ENCODE results near the gene WFDC8. TPM values are rescaled to one million over a fixed set of nuclear protein-coding genes. Genes with fewer than 3 reads are reported as not detected.

Gene WFDC8
- polyA plus RNA-seq (2013, experiment 1 of 4) = not detected
- not detected for polyA plus RNA-seq (2013, experiment 2 of 4)
- polyA plus RNA-seq (2013, experiment 3 of 4) = not detected
- not detected for polyA plus RNA-seq (2013, experiment 4 of 4)

DNA sequence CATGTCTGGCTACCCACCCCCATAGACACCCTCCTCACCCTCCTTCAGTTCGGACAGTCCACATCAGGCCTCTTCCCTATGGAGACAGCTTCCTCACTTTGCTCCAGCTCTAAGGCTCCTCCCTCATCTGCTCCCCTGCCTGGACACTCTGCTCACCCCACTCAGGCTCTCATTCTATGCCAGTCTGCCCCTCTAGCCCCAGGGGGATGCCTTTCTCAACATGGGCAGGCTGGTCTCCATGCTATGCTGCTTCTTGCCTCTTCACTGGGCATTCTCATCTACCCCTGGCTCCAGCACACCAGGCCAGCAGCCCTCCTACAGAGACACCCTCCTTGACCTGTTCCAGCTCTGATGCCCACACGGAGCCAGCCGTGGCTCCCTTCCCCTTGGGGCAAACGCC is at the start of gene WFDC8:
TSS of gene WFDC8 (minus strand) at position 101 of the 400 bp plus-strand sequence. CDS start at position 64, 37 bp downstream.
- Histone ChIP-seq H3K27ac (ENCODE audit: insufficient read depth, low read depth, low read length, poor library complexity, severe bottlenecking) (no peak within 1 kb of the TSS), H3K36me3 (ENCODE audit: control insufficient read depth, insufficient read depth, low read length) (no peaks in the 10 kb centered on the region), H3K4me1 (ENCODE audit: control insufficient read depth, insufficient read depth, low read length) (no peaks in the 10 kb centered on the region), H3K27me3 (ENCODE audit: control insufficient read depth, insufficient read depth, low read length, poor library complexity, severe bottlenecking) (no peaks in the 10 kb centered on the region), H3K4me3 (ENCODE audit: insufficient read depth, low read depth, low read length) (no peak within 1 kb of the TSS), H3K9me3 (ENCODE audit: control insufficient read depth, low read length) (no peaks in the 10 kb centered on the region)
- 92 to 94% methylated on average over 4 of the region's 4 CpGs for WGBS, 2 experiments

- WGBS, 2 experiments = 86 to 94% methylated on average over 1 to 2 of the region's 2 CpGs
- Histone ChIP-seq H3K4me3 (ENCODE audit: insufficient read depth, low read depth, low read length) (no peak overlapping the region), H3K27ac (ENCODE audit: insufficient read depth, low read depth, low read length, poor library complexity, severe bottlenecking) (no peak overlapping the region), H3K4me1 (ENCODE audit: control insufficient read depth, insufficient read depth, low read length) (no peaks in the 10 kb centered on the region), H3K27me3 (ENCODE audit: control insufficient read depth, insufficient read depth, low read length, poor library complexity, severe bottlenecking) (no peaks in the 10 kb centered on the region), H3K36me3 (ENCODE audit: control insufficient read depth, insufficient read depth, low read length) (no peaks in the 10 kb centered on the region), H3K9me3 (ENCODE audit: control insufficient read depth, low read length) (no peaks in the 10 kb centered on the region)
Observed at GRCh38 chr20:45626540-45626939, 47.5 kb upstream of the WFDC8 start.

GRCh38 chr20:45621593-45621992 is 42.5 kb upstream of the WFDC8 start:
- no peak overlapping the region for H3K27ac ChIP-seq (ENCODE audit: insufficient read depth, low read depth, low read length, poor library complexity, severe bottlenecking)
- no peak overlapping the region for H3K4me3 ChIP-seq (ENCODE audit: insufficient read depth, low read depth, low read length)
- 87 to 99% methylated on average over 1 to 2 of the region's 2 CpGs for WGBS, 2 experiments
- H3K9me3 ChIP-seq (ENCODE audit: control insufficient read depth, low read length) = no peaks in the 10 kb centered on the region
- no peaks in the 10 kb centered on the region for H3K36me3 ChIP-seq (ENCODE audit: control insufficient read depth, insufficient read depth, low read length)
- no peaks in the 10 kb centered on the region for H3K27me3 ChIP-seq (ENCODE audit: control insufficient read depth, insufficient read depth, low read length, poor library complexity, severe bottlenecking)
- H3K4me1 ChIP-seq (ENCODE audit: control insufficient read depth, insufficient read depth, low read length) = no peaks in the 10 kb centered on the region

GRCh38 chr20:45617591-45617990 is 38.5 kb upstream of the WFDC8 start:
- no peak overlapping the region for H3K4me3 ChIP-seq (ENCODE audit: insufficient read depth, low read depth, low read length)
- H3K9me3 ChIP-seq (ENCODE audit: control insufficient read depth, low read length) = no peaks in the 10 kb centered on the region
- H3K36me3 ChIP-seq (ENCODE audit: control insufficient read depth, insufficient read depth, low read length) = no peaks in the 10 kb centered on the region
- H3K27me3 ChIP-seq (ENCODE audit: control insufficient read depth, insufficient read depth, low read length, poor library complexity, severe bottlenecking) = no peaks in the 10 kb centered on the region
- 94 to 96% methylated on average over 2 of the region's 2 CpGs for WGBS, 2 experiments
- no peaks in the 10 kb centered on the region for H3K4me1 ChIP-seq (ENCODE audit: control insufficient read depth, insufficient read depth, low read length)
- H3K27ac ChIP-seq (ENCODE audit: insufficient read depth, low read depth, low read length, poor library complexity, severe bottlenecking) = no peak overlapping the region

DNA sequence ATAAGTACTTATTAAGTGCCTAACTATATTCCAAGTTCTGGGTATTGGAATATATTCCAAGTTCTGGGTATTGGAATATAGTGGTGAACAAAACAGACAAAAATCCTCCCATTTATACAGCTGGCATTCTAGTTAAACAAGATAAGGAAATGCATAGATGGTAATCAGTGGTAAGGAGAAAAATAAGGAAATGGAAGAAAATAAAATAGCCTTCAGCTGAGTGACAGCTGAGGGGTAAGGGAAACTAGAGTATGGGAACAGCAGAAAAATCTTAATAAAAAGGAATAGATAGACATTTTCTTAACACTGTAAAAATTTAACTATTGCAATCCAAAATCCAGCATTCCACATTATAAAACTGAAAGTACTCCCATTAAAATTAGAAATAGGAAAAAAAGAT is 33.2 kb upstream of the WFDC8 start:
- Histone ChIP-seq H3K9me3 (ENCODE audit: control insufficient read depth, low read length) (no peaks in the 10 kb centered on the region), H3K4me3 (ENCODE audit: insufficient read depth, low read depth, low read length) (no peak overlapping the region), H3K4me1 (ENCODE audit: control insufficient read depth, insufficient read depth, low read length) (no peaks in the 10 kb centered on the region), H3K27ac (ENCODE audit: insufficient read depth, low read depth, low read length, poor library complexity, severe bottlenecking) (no peak overlapping the region), H3K36me3 (ENCODE audit: control insufficient read depth, insufficient read depth, low read length) (no peaks in the 10 kb centered on the region), H3K27me3 (ENCODE audit: control insufficient read depth, insufficient read depth, low read length, poor library complexity, severe bottlenecking) (no peaks in the 10 kb centered on the region)

- no peak overlapping the region for H3K27ac ChIP-seq (ENCODE audit: insufficient read depth, low read depth, low read length, poor library complexity, severe bottlenecking)
- H3K9me3 ChIP-seq (ENCODE audit: control insufficient read depth, low read length) = no peaks in the 10 kb centered on the region
- H3K4me1 ChIP-seq (ENCODE audit: control insufficient read depth, insufficient read depth, low read length) = no peaks in the 10 kb centered on the region
- H3K27me3 ChIP-seq (ENCODE audit: control insufficient read depth, insufficient read depth, low read length, poor library complexity, severe bottlenecking) = no peaks in the 10 kb centered on the region
- H3K4me3 ChIP-seq (ENCODE audit: insufficient read depth, low read depth, low read length) = no peak overlapping the region
- 88 to 96% methylated on average over 3 to 4 of the region's 4 CpGs for WGBS, 2 experiments
- H3K36me3 ChIP-seq (ENCODE audit: control insufficient read depth, insufficient read depth, low read length) = no peaks in the 10 kb centered on the region
Observed at GRCh38 chr20:45611054-45611453, 32.0 kb upstream of the WFDC8 start.

DNA sequence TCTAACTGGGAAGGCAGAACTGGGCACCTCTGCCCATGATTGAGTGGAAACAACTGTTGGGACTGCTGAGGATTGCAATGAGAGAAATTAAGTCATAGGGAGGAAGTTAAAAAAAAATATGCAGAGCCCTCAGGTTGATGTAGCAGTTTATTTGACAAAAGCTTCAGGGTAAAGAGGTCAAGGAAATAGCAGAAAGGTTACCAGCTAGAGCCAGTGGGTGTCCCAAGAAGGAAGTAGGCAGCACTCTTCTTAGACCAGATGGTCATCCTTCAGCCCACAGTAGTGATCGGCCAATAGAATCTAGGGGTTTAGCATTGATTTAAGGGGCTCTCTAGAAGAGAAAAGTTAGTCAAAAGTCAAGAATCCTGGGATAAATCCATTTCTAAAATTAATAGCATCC is 28.7 kb upstream of the WFDC8 start:
- WGBS, 2 experiments = 100% methylated on average over 1 of the region's 1 CpG
- Histone ChIP-seq H3K4me3 (ENCODE audit: insufficient read depth, low read depth, low read length) (no peak overlapping the region), H3K4me1 (ENCODE audit: control insufficient read depth, insufficient read depth, low read length) (no peaks in the 10 kb centered on the region), H3K27me3 (ENCODE audit: control insufficient read depth, insufficient read depth, low read length, poor library complexity, severe bottlenecking) (no peaks in the 10 kb centered on the region), H3K27ac (ENCODE audit: insufficient read depth, low read depth, low read length, poor library complexity, severe bottlenecking) (no peak overlapping the region), H3K9me3 (ENCODE audit: control insufficient read depth, low read length) (no peaks in the 10 kb centered on the region), H3K36me3 (ENCODE audit: control insufficient read depth, insufficient read depth, low read length) (no peaks in the 10 kb centered on the region)

DNA sequence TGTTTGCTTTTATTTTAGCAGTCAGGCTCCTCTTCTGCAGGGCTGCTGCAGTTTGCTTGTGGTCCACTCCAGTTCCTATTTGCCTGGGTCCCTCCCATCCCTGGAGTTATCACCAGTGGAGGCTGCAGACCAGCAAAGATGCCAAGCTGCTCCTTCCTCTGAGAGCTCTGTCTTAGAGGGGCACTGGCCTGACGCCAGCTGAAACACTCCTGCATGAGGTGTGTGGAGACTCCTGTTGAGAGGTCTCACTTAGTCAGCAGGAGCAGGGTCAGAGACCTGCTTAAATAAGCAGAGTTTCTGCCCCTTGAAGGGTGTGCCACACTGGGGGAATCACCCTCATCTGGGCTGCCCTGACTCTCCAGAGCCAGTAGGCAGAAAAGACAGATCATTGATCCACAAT is 16.2 kb upstream of the WFDC8 start:
- Histone ChIP-seq H3K4me3 (ENCODE audit: insufficient read depth, low read depth, low read length) (no peak overlapping the region), H3K27me3 (ENCODE audit: control insufficient read depth, insufficient read depth, low read length, poor library complexity, severe bottlenecking) (no peaks in the 10 kb centered on the region), H3K36me3 (ENCODE audit: control insufficient read depth, insufficient read depth, low read length) (no peaks in the 10 kb centered on the region), H3K27ac (ENCODE audit: insufficient read depth, low read depth, low read length, poor library complexity, severe bottlenecking) (no peak overlapping the region), H3K9me3 (ENCODE audit: control insufficient read depth, low read length) (no peaks in the 10 kb centered on the region), H3K4me1 (ENCODE audit: control insufficient read depth, insufficient read depth, low read length) (no peaks in the 10 kb centered on the region)
- 40 to 43% methylated on average over 1 of the region's 1 CpG for WGBS, 2 experiments

DNA sequence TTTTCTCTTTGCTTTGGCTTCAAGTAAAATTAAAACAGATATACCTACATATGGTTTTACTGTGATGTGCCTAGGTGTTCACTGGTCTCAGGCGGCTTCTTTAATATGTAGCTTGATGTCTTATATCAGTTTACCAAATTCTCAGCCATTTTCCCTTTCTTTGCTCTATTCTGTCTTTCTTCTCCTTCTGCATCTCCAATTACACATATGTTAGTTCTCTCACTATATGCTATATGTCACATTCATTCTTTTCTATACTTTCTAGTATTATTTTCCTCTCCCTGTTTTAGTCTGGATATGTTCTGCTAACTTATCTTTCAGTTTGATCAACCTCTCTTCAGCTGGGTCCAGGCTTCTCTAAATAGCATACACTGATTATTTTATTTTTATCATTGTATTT is 14.4 kb upstream of the WFDC8 start:
- H3K27ac ChIP-seq (ENCODE audit: insufficient read depth, low read depth, low read length, poor library complexity, severe bottlenecking) = no peak overlapping the region
- H3K4me1 ChIP-seq (ENCODE audit: control insufficient read depth, insufficient read depth, low read length) = no peaks in the 10 kb centered on the region
- no peaks in the 10 kb centered on the region for H3K27me3 ChIP-seq (ENCODE audit: control insufficient read depth, insufficient read depth, low read length, poor library complexity, severe bottlenecking)
- no peaks in the 10 kb centered on the region for H3K9me3 ChIP-seq (ENCODE audit: control insufficient read depth, low read length)
- WGBS, 2 experiments = 0% methylated on average over 1 of the region's 1 CpG
- H3K36me3 ChIP-seq (ENCODE audit: control insufficient read depth, insufficient read depth, low read length) = no peaks in the 10 kb centered on the region
- no peak overlapping the region for H3K4me3 ChIP-seq (ENCODE audit: insufficient read depth, low read depth, low read length)

- H3K36me3 ChIP-seq (ENCODE audit: control insufficient read depth, insufficient read depth, low read length) = no peaks in the 10 kb centered on the region
- H3K4me1 ChIP-seq (ENCODE audit: control insufficient read depth, insufficient read depth, low read length) = no peaks in the 10 kb centered on the region
- WGBS, 2 experiments = 64 to 72% methylated on average over 5 of the region's 5 CpGs
- no peak overlapping the region for H3K27ac ChIP-seq (ENCODE audit: insufficient read depth, low read depth, low read length, poor library complexity, severe bottlenecking)
- H3K27me3 ChIP-seq (ENCODE audit: control insufficient read depth, insufficient read depth, low read length, poor library complexity, severe bottlenecking) = no peaks in the 10 kb centered on the region
- no peak overlapping the region for H3K4me3 ChIP-seq (ENCODE audit: insufficient read depth, low read depth, low read length)
- no peaks in the 10 kb centered on the region for H3K9me3 ChIP-seq (ENCODE audit: control insufficient read depth, low read length)
Observed at GRCh38 chr20:45592574-45593189, 13.6 kb upstream of the WFDC8 start.

DNA sequence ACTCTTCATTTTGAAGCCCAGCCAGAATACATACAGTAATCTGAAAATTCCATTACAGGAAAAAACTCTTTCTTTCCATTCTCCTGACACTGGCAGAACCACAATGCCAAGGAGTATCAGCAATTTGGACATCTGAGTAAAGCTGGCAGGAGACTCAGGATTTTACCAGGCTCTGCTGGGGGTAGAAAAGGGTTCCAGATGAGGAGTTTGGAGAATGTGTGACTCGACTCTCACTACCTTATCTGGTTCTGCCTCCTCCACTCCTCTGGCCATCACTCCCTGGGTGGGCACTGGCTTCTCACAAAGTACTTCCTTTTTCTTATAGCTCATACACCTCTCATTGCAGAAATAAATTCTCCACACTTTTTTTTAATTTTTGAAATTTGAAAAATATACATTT is 10.6 kb upstream of the WFDC8 start:
- H3K27me3 ChIP-seq (ENCODE audit: control insufficient read depth, insufficient read depth, low read length, poor library complexity, severe bottlenecking) = no peaks in the 10 kb centered on the region
- no peaks in the 10 kb centered on the region for H3K36me3 ChIP-seq (ENCODE audit: control insufficient read depth, insufficient read depth, low read length)
- H3K27ac ChIP-seq (ENCODE audit: insufficient read depth, low read depth, low read length, poor library complexity, severe bottlenecking) = no peak overlapping the region
- H3K4me1 ChIP-seq (ENCODE audit: control insufficient read depth, insufficient read depth, low read length) = no peaks in the 10 kb centered on the region
- H3K9me3 ChIP-seq (ENCODE audit: control insufficient read depth, low read length) = no peaks in the 10 kb centered on the region
- 55 to 77% methylated on average over 1 of the region's 1 CpG for WGBS, 2 experiments
- H3K4me3 ChIP-seq (ENCODE audit: insufficient read depth, low read depth, low read length) = no peak overlapping the region

Data from ectodermal cell (in vitro differentiated cells).